HepG2 (cell line): ENCODE results near the gene TWIST2. TPM values are rescaled to one million over a fixed set of nuclear protein-coding genes. Genes with fewer than 3 reads are reported as not detected.

ENCODE experiments used
- ATAC-seq: fragments of 200-7000 bp; cut with Tn5 transposase; 3 replicates; pipeline ENCODE4 v1.9.1; 2020; ENCODE audit warnings: mild to moderate bottlenecking, moderate library complexity
- BruUV-seq: library from RNA; stranded (reverse); fragments of 400-500 nt; replicated peaks from 2 replicates; lab custom pipeline; 2021; lab: Mats Ljungman, UMichigan
- CTCF ChIA-PET: fragments of 300-600 bp; formaldehyde crosslinking; extraction: SDS; loops from one replicate; lab custom pipeline; 2021; ENCODE audit warnings: low total read pairs, inconsistent platforms, low intra/inter-chr PET ratio; lab: Yijun Ruan, JAX
- POLR2A ChIA-PET: fragments of 350-600 bp; sonication (Branson Sonifier 250); formaldehyde crosslinking; loops from one replicate; lab custom pipeline; 2020; ENCODE audit warnings: antibody characterized with exemption, inconsistent platforms; lab: Yijun Ruan, JAX
- DNase-seq: peaks from one replicate; pipeline ENCODE4 v3.0.0-alpha.2; 2015; ENCODE audit warnings: low spot score
- FAIRE-seq: peaks from 3 replicates; lab custom pipeline; 2011; peaks lifted over from hg19 to GRCh38; lab: Jason Lieb, UNC
- H2AFZ ChIP-seq: one replicate; pipeline ENCODE4 v1.6.1; 2011; ENCODE audit warnings: low read length, inconsistent platforms
- H3K27ac ChIP-seq: fragments of 300-600 bp; 3 replicates; pipeline ENCODE4 v1.8.0; 2011; ENCODE audit warnings: mixed run types, mild to moderate bottlenecking, mixed read lengths, low read length, inconsistent platforms; ENCODE audit not compliant: insufficient read depth; ENCODE audit errors: extremely low read length
- H3K27me3 ChIP-seq, 2 experiments: fragments of 200-600 bp in 1 of 2; 2 replicates in 1 of 2; 3 replicates in 1 of 2; pipeline versions ENCODE4 v1.6.0 to v1.8.0; 2011; ENCODE audit warnings: low read length in 2 of 2, mild to moderate bottlenecking in 2 of 2, moderate library complexity in 2 of 2, inconsistent platforms in 1 of 2; ENCODE audit not compliant: insufficient read depth in 2 of 2, control insufficient read depth in 1 of 2
- H3K36me3 ChIP-seq, 2 experiments: fragments of 200-600 bp in 1 of 2; replicated peaks in 1 of 2; 2 replicates in 1 of 2; 3 replicates in 1 of 2; pipeline versions ENCODE4 v1.5.1 to v1.8.0; 2011; ENCODE audit warnings: low read length in 2 of 2, inconsistent platforms in 1 of 2; ENCODE audit not compliant: insufficient read depth in 2 of 2, control insufficient read depth in 1 of 2
- H3K4me1 ChIP-seq: 2 replicates; pipeline ENCODE4 v1.5.1; 2012; ENCODE audit warnings: low read length, inconsistent platforms; ENCODE audit not compliant: insufficient read depth
- H3K4me2 ChIP-seq: 2 replicates; pipeline ENCODE4 v1.6.0; 2011; ENCODE audit warnings: low read depth, low read length, inconsistent platforms
- H3K4me3 ChIP-seq, 3 experiments: fragments of 200-600 bp in 1 of 3; sonication (generic), shearing (Covaris generic) in 1 of 3; replicated peaks in 1 of 3; 2 replicates each; pipeline ENCODE4 v1.5.1; 2011 to 2016; ENCODE audit warnings: low read length in 3 of 3, inconsistent platforms in 2 of 3, low read depth in 2 of 3, mild to moderate bottlenecking in 2 of 3, control low read depth in 1 of 3, mixed read lengths in 1 of 3; ENCODE audit not compliant: insufficient read depth in 1 of 3
- H3K79me2 ChIP-seq: one replicate; pipeline ENCODE4 v1.6.1; 2011; ENCODE audit warnings: low read length, inconsistent platforms; ENCODE audit not compliant: insufficient read depth
- H3K9ac ChIP-seq: 2 replicates; pipeline ENCODE4 v1.6.0; 2011; ENCODE audit warnings: mild to moderate bottlenecking, low read depth, low read length, inconsistent platforms; ENCODE audit not compliant: insufficient read depth
- H3K9me3 ChIP-seq: 2 replicates; pipeline ENCODE4 v1.5.1; 2012; ENCODE audit warnings: mild to moderate bottlenecking, low read length
- H4K20me1 ChIP-seq: 2 replicates; pipeline ENCODE4 v1.6.0; 2011; ENCODE audit warnings: inconsistent platforms, mild to moderate bottlenecking, low read length, moderate library complexity; ENCODE audit not compliant: insufficient read depth
- ELF4 ChIP-seq: sonication (generic); formaldehyde crosslinking; IDR thresholded peaks from 2 replicates; pipeline ENCODE4 v1.5.0; 2020; ENCODE audit warnings: missing genetic modification reagents, mild to moderate bottlenecking, moderate library complexity, borderline replicate concordance
- PRPF4 ChIP-seq: fragments of 200-400 bp; formaldehyde crosslinking; IDR thresholded peaks from 2 replicates; pipeline ENCODE4 v1.6.1; 2016; ENCODE audit warnings: low read length, low read depth; ENCODE audit not compliant: poor library complexity, severe bottlenecking
- RXRB ChIP-seq: IDR thresholded peaks from 2 replicates; pipeline ENCODE4 v1.6.1; 2016; ENCODE audit warnings: borderline replicate concordance, missing genetic modification reagents, missing compliant biosample characterization
- SMAD1 ChIP-seq: sonication (generic); formaldehyde crosslinking; IDR thresholded peaks from 2 replicates; pipeline ENCODE4 v1.4.0; 2020; ENCODE audit warnings: missing genetic modification reagents, low read depth, mild to moderate bottlenecking, borderline replicate concordance
- SMAD9 ChIP-seq: sonication (generic); formaldehyde crosslinking; IDR thresholded peaks from 2 replicates; pipeline ENCODE4 v1.5.1; 2020; ENCODE audit warnings: mild to moderate bottlenecking, missing genetic modification reagents
- ZKSCAN8 ChIP-seq: IDR thresholded peaks from 2 replicates; pipeline ENCODE4 v1.6.1; 2016; ENCODE audit warnings: borderline replicate concordance, missing genetic modification reagents, missing compliant biosample characterization
- ZNF101 ChIP-seq: sonication (generic); formaldehyde crosslinking; IDR thresholded peaks from 2 replicates; pipeline ENCODE4 v1.4.0; 2020; ENCODE audit warnings: mild to moderate bottlenecking, low read depth, missing genetic modification reagents, borderline replicate concordance
- ZNF12 ChIP-seq: sonication (generic); formaldehyde crosslinking; IDR thresholded peaks from 2 replicates; pipeline ENCODE4 v1.5.0; 2020; ENCODE audit warnings: missing genetic modification reagents
- ZNF282 ChIP-seq: fragments of 450-650 bp; IDR thresholded peaks from 2 replicates; pipeline ENCODE4 v1.6.1; 2018; ENCODE audit not compliant: partially characterized antibody
- ZNF441 ChIP-seq: sonication (generic); formaldehyde crosslinking; IDR thresholded peaks from 2 replicates; pipeline ENCODE4 v1.7.0; 2021; ENCODE audit warnings: missing genetic modification reagents, borderline replicate concordance
- ZNF451 ChIP-seq: sonication (generic); formaldehyde crosslinking; IDR thresholded peaks from 2 replicates; pipeline ENCODE4 v1.5.0; 2020; ENCODE audit warnings: mild to moderate bottlenecking, missing genetic modification reagents
- ZNF598 ChIP-seq: sonication (generic); formaldehyde crosslinking; IDR thresholded peaks from 2 replicates; pipeline ENCODE4 v1.5.1; 2020; ENCODE audit warnings: mild to moderate bottlenecking, missing genetic modification reagents, borderline replicate concordance
- ZNF670 ChIP-seq: sonication (generic); formaldehyde crosslinking; IDR thresholded peaks from 2 replicates; pipeline ENCODE4 v1.8.0; 2022; ENCODE audit warnings: mild to moderate bottlenecking, missing genetic modification reagents, borderline replicate concordance
- ZNF709 ChIP-seq: sonication (generic); formaldehyde crosslinking; IDR thresholded peaks from 2 replicates; pipeline ENCODE4 v1.5.0; 2020; ENCODE audit warnings: mild to moderate bottlenecking, missing genetic modification reagents
- ZNF749 ChIP-seq: sonication (generic); formaldehyde crosslinking; IDR thresholded peaks from 2 replicates; pipeline ENCODE4 v1.8.0; 2022; ENCODE audit warnings: mild to moderate bottlenecking, missing genetic modification reagents, moderate library complexity, borderline replicate concordance
- WGBS: methylation state at CpG from one replicate; pipeline ENCODE4 v1.1.6; 2017; ENCODE audit warnings: low lambda C conversion rate; 5-methylcytosine and 5-hydroxymethylcytosine counted together
- in situ Hi-C: cut with HindIII; loops from 2 replicates; pipeline ENCODE4 v1.10.0; 2017; ENCODE audit warnings: low pct_unique_long_range_greater_than_20kb; ENCODE audit not compliant: extremely low pct_ligation_motif_present
- intact Hi-C: fragments of 100-400 bp; cut with micrococcal nuclease; formaldehyde crosslinking; loops from one replicate; pipeline ENCODE4 v1.10.0; 2022; ENCODE audit not compliant: unreplicated experiment
- polyA plus RNA-seq, 8 experiments: library from polyadenylated mRNA; depleted of rRNA in 3 of 8; stranded (reverse) in 7 of 8; unstranded in 1 of 8; fragments of >200 nt; fragmentation: Illumina TruSeq in 4 of 8; extraction: Trizol in 4 of 8; gene quantifications; 2 replicates each; pipeline versions ENCODE4 v1.2.1 to v1.2.3, GENCODE V29; 2011 to 2016; ENCODE audit warnings: low read depth in 4 of 8, missing spikeins in 1 of 8, mixed read lengths in 1 of 8; ENCODE audit not compliant: insufficient read depth in 1 of 8
- total RNA-seq, 5 experiments: library from RNA; depleted of rRNA; stranded (reverse); fragments of >200 nt; fragmentation: Illumina TruSeq; extraction: Trizol; gene quantifications; 2 replicates each; pipeline ENCODE4 v1.2.3, GENCODE V29; 2016; ENCODE audit warnings: low read depth in 1 of 5
- TF ChIP-seq, protein P1 (sequence below): sonication (generic); formaldehyde crosslinking; IDR thresholded peaks from 2 replicates; pipeline ENCODE4 v1.9.0; 2021; ENCODE audit warnings: missing genetic modification reagents, mild to moderate bottlenecking, borderline replicate concordance
- TF ChIP-seq, protein P2 (sequence below): sonication (generic); formaldehyde crosslinking; IDR thresholded peaks from 2 replicates; pipeline ENCODE4 v1.4.0; 2020; ENCODE audit warnings: missing genetic modification reagents; ENCODE audit errors: not compliant biosample characterization
- TF ChIP-seq, protein P3 (sequence below): sonication (generic); formaldehyde crosslinking; IDR thresholded peaks from 2 replicates; pipeline ENCODE4 v1.4.0; 2020; ENCODE audit warnings: missing genetic modification reagents
- TF ChIP-seq, protein P4 (sequence below): sonication (generic); formaldehyde crosslinking; IDR thresholded peaks from 2 replicates; pipeline ENCODE4 v1.8.1; 2023; ENCODE audit warnings: mild to moderate bottlenecking, missing genetic modification reagents

Gene TWIST2
- total and polyA plus RNA-seq, 2 of the 13 experiments (the other 11 are each of a cell fraction or from before 2014, with no cell fraction given), result 0.08 to 0.11 TPM

DNA sequence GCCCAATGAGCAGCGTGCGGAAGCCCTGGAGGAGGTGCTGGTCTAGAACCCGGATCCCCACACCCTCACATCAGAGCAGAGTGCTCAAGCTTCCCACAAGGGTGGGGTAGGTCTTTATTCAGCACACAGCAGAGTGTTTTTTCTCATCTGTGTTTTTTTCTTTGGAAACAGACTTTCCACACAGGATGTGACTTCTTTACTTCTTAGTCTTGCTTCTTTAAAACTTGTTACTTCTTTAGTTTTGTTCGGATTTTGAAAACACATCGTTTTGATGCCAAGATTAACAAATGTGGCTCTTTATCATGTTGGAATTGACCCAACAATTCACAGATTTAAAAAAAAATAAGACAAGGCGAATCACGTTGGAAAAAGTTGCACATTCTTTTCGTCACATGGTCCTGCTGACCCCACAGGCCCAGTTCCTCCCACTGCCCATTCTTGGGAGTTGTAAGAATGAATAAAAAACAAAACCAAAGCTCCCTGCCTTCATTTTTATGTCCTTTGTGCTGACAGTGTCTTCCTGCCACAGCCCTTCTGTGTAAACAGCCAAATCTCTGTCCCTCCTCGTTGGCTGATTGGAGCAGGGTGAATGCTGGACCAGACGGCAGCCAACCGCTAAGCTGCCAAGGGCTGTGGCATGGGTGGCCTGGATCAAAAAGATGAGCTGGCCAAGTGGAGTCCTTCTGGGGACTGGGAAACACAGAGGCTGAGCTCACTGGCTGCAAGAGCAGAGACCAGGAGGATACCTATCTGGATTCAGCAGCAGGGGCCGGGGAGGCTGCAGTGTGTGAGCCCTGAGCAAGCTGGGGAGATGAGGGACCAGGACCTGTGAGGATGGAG is 81.6 kb downstream of the TWIST2 start (continued):
- TF ChIP-seq, protein P1, sequence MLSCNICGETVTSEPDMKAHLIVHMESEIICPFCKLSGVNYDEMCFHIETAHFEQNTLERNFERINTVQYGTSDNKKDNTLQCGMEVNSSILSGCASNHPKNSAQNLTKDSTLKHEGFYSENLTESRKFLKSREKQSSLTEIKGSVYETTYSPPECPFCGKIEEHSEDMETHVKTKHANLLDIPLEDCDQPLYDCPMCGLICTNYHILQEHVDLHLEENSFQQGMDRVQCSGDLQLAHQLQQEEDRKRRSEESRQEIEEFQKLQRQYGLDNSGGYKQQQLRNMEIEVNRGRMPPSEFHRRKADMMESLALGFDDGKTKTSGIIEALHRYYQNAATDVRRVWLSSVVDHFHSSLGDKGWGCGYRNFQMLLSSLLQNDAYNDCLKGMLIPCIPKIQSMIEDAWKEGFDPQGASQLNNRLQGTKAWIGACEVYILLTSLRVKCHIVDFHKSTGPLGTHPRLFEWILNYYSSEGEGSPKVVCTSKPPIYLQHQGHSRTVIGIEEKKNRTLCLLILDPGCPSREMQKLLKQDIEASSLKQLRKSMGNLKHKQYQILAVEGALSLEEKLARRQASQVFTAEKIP (CRISPR knock-in tag), result no peak
- TF ChIP-seq, protein P2, sequence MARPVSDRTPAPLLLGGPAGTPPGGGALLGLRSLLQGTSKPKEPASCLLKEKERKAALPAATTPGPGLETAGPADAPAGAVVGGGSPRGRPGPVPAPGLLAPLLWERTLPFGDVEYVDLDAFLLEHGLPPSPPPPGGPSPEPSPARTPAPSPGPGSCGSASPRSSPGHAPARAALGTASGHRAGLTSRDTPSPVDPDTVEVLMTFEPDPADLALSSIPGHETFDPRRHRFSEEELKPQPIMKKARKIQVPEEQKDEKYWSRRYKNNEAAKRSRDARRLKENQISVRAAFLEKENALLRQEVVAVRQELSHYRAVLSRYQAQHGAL, result no peak
- no peak for TF ChIP-seq ZNF12 (CRISPR knock-in tag)
- TF ChIP-seq ZNF101, result no peak
- TF ChIP-seq ZNF749 (CRISPR knock-in tag), result no peak
- no peak for TF ChIP-seq ZKSCAN8 (CRISPR knock-in tag)
- no peak for TF ChIP-seq ZNF598 (CRISPR knock-in tag)
- TF ChIP-seq SMAD1 (CRISPR knock-in tag), result no peak
- TF ChIP-seq, all 625 proteins: peak for 0

DNA sequence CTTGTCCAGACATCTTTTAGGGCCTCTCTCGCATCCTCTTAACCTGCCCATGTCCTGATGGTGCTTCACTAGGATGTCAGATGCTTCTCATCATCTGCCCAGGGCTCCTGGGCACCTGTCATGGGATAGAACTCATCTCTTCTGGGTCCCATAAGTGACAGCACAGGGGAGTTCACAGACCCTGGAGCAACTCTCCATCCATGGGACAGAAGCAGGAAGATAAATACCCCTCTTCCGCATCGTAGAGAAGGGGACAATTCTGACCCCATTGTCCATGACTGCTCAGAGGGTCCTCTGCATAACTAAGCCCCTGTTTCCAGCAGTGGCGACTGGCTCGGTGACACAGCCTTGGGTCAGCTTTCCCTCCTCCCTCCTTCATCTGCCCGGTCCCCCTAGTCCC is 82.3 kb downstream of the TWIST2 start:
- H3K27ac ChIP-seq, result no peak overlapping the region
- BruUV-seq, result no TSS peak
- FAIRE-seq, result no peak
- no peaks in the 10 kb centered on the region for H4K20me1 ChIP-seq
- 15% methylated on average over 6 of the region's 6 CpGs for WGBS
- peaks cover 10% of the 10 kb centered on the region for H3K9me3 ChIP-seq
- H3K4me2 ChIP-seq, result no peak overlapping the region
- H3K4me1 ChIP-seq, result no peaks in the 10 kb centered on the region
- no peak overlapping the region for H3K9ac ChIP-seq
- no peaks in the 10 kb centered on the region for H3K36me3 ChIP-seq
- ChIA-PET CTCF (no interaction called here), POLR2A (no interaction called here)
- H3K27me3 ChIP-seq, result peaks cover 11 to 51% of the 10 kb centered on the region in 2 experiments; a peak in 4 of 5 replicates
- in situ Hi-C loops, result no loop called here
- ATAC-seq, result no peak
- no peak overlapping the region for H3K4me3 ChIP-seq
- H3K79me2 ChIP-seq, result no peaks in the 10 kb centered on the region
- H2AFZ ChIP-seq, result no peak overlapping the region
- DNase-seq, result no peak
- intact Hi-C loops, result no loop called here
- TF ChIP-seq RXRB (CRISPR knock-in tag) (no peak), ZNF282 (no peak), PRPF4 (no peak), ZNF670 (CRISPR knock-in tag) (no peak), ZNF441 (CRISPR knock-in tag) (no peak), ELF4 (no peak), ZNF451 (CRISPR knock-in tag) (no peak), ZNF709 (CRISPR knock-in tag) (no peak), SMAD9 (no peak)
- TF ChIP-seq, protein P3, sequence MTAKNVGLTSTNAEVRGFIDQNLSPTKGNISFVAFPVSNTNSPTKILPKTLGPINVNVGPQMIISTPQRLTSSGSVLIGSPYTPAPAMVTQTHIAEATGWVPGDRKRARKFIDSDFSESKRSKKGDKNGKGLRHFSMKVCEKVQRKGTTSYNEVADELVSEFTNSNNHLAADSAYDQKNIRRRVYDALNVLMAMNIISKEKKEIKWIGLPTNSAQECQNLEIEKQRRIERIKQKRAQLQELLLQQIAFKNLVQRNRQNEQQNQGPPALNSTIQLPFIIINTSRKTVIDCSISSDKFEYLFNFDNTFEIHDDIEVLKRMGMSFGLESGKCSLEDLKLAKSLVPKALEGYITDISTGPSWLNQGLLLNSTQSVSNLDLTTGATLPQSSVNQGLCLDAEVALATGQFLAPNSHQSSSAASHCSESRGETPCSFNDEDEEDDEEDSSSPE (CRISPR knock-in tag), result no peak
- TF ChIP-seq, protein P4, sequence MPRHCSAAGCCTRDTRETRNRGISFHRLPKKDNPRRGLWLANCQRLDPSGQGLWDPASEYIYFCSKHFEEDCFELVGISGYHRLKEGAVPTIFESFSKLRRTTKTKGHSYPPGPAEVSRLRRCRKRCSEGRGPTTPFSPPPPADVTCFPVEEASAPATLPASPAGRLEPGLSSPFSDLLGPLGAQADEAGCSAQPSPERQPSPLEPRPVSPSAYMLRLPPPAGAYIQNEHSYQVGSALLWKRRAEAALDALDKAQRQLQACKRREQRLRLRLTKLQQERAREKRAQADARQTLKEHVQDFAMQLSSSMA, result no peak
